HepG2 (cell line): ENCODE data around the gene SNX9. TPM values are rescaled to one million over a fixed set of nuclear protein-coding genes. Genes with fewer than 3 reads are reported as not detected.

Source experiments
- PTBP1 ChIP-seq: fragments of 200-400 bp; formaldehyde crosslinking; IDR thresholded peaks from 2 replicates; pipeline ENCODE4 v1.6.1; 2018; ENCODE audit warnings: low read length, low read depth; ENCODE audit not compliant: poor library complexity, severe bottlenecking
- SALL2 ChIP-seq: sonication (generic); formaldehyde crosslinking; IDR thresholded peaks from 2 replicates; pipeline ENCODE4 v1.8.1; 2023; ENCODE audit warnings: mild to moderate bottlenecking, missing genetic modification reagents, inconsistent platforms
- ZNF501 ChIP-seq: sonication (generic); formaldehyde crosslinking; IDR thresholded peaks from 2 replicates; pipeline ENCODE4 v1.5.1; 2020; ENCODE audit warnings: mild to moderate bottlenecking, moderate library complexity, missing genetic modification reagents
- ZNF607 ChIP-seq: sonication (generic); formaldehyde crosslinking; IDR thresholded peaks from 2 replicates; pipeline ENCODE4 v1.5.1; 2020; ENCODE audit warnings: missing genetic modification reagents, mild to moderate bottlenecking, borderline replicate concordance
- ZNF615 ChIP-seq: sonication (generic); formaldehyde crosslinking; IDR thresholded peaks from 2 replicates; pipeline ENCODE4 v1.5.0; 2020; ENCODE audit warnings: mild to moderate bottlenecking, missing genetic modification reagents, borderline replicate concordance
- ZNF737 ChIP-seq: sonication (generic); formaldehyde crosslinking; IDR thresholded peaks from 2 replicates; pipeline ENCODE4 v1.5.0; 2020; ENCODE audit warnings: missing genetic modification reagents, mild to moderate bottlenecking, borderline replicate concordance
- polyA plus RNA-seq, 8 experiments: library from polyadenylated mRNA; depleted of rRNA in 3 of 8; stranded (reverse) in 7 of 8; unstranded in 1 of 8; fragments of >200 nt; fragmentation: Illumina TruSeq in 4 of 8; extraction: Trizol in 4 of 8; gene quantifications; 2 replicates each; pipeline versions ENCODE4 v1.2.1 to v1.2.3, GENCODE V29; 2011 to 2016; ENCODE audit warnings: low read depth in 4 of 8, missing spikeins in 1 of 8, mixed read lengths in 1 of 8; ENCODE audit not compliant: insufficient read depth in 1 of 8
- total RNA-seq, 5 experiments: library from RNA; depleted of rRNA; stranded (reverse); fragments of >200 nt; fragmentation: Illumina TruSeq; extraction: Trizol; gene quantifications; 2 replicates each; pipeline ENCODE4 v1.2.3, GENCODE V29; 2016; ENCODE audit warnings: low read depth in 1 of 5
- TF ChIP-seq, protein P1 (sequence below): sonication (generic); formaldehyde crosslinking; IDR thresholded peaks from 2 replicates; pipeline ENCODE4 v1.5.0; 2020; ENCODE audit warnings: missing genetic modification reagents
- TF ChIP-seq, protein P2 (sequence below): sonication (generic); formaldehyde crosslinking; IDR thresholded peaks from 2 replicates; pipeline ENCODE4 v1.4.0; 2020; ENCODE audit warnings: mild to moderate bottlenecking, missing genetic modification reagents

SNX9 gene
- total and polyA plus RNA-seq, 2 of the 13 experiments (the other 11 are each of a cell fraction or from before 2014, with no cell fraction given): 21.9 to 36.0 TPM

DNA sequence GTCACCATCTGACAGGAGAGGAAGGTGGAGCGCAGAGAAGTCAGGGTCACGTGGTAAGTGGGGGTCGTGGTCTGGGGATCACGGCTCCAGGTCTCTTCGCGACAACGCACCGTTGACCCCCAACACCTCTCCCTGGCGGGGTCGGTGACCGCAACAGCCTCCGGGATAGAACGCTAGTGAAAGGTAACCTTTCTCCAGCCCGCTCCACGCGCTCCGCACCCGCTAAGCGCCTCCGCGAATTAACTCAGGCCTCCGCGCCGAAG, 158.0 kb downstream of the SNX9 start (continued):
- TF ChIP-seq PTBP1: peak; percentile 64
- TF ChIP-seq ZNF615 (CRISPR knock-in tag): no peak
- TF ChIP-seq ZNF501 (CRISPR knock-in tag): peak; percentile 92; the same call in 1 of the 2 replicates
- 0 out of 2 replicates have a peak, but pooled peaks have one; percentile 29 for TF ChIP-seq ZNF737 (CRISPR knock-in tag)
- peak; percentile 38; the same call in 1 of the 2 replicates for TF ChIP-seq ZNF607 (CRISPR knock-in tag)
- no peak for TF ChIP-seq SALL2
- TF ChIP-seq, protein P1, sequence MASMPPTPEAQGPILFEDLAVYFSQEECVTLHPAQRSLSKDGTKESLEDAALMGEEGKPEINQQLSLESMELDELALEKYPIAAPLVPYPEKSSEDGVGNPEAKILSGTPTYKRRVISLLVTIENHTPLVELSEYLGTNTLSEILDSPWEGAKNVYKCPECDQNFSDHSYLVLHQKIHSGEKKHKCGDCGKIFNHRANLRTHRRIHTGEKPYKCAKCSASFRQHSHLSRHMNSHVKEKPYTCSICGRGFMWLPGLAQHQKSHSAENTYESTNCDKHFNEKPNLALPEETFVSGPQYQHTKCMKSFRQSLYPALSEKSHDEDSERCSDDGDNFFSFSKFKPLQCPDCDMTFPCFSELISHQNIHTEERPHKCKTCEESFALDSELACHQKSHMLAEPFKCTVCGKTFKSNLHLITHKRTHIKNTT: no peak
- TF ChIP-seq, protein P2, sequence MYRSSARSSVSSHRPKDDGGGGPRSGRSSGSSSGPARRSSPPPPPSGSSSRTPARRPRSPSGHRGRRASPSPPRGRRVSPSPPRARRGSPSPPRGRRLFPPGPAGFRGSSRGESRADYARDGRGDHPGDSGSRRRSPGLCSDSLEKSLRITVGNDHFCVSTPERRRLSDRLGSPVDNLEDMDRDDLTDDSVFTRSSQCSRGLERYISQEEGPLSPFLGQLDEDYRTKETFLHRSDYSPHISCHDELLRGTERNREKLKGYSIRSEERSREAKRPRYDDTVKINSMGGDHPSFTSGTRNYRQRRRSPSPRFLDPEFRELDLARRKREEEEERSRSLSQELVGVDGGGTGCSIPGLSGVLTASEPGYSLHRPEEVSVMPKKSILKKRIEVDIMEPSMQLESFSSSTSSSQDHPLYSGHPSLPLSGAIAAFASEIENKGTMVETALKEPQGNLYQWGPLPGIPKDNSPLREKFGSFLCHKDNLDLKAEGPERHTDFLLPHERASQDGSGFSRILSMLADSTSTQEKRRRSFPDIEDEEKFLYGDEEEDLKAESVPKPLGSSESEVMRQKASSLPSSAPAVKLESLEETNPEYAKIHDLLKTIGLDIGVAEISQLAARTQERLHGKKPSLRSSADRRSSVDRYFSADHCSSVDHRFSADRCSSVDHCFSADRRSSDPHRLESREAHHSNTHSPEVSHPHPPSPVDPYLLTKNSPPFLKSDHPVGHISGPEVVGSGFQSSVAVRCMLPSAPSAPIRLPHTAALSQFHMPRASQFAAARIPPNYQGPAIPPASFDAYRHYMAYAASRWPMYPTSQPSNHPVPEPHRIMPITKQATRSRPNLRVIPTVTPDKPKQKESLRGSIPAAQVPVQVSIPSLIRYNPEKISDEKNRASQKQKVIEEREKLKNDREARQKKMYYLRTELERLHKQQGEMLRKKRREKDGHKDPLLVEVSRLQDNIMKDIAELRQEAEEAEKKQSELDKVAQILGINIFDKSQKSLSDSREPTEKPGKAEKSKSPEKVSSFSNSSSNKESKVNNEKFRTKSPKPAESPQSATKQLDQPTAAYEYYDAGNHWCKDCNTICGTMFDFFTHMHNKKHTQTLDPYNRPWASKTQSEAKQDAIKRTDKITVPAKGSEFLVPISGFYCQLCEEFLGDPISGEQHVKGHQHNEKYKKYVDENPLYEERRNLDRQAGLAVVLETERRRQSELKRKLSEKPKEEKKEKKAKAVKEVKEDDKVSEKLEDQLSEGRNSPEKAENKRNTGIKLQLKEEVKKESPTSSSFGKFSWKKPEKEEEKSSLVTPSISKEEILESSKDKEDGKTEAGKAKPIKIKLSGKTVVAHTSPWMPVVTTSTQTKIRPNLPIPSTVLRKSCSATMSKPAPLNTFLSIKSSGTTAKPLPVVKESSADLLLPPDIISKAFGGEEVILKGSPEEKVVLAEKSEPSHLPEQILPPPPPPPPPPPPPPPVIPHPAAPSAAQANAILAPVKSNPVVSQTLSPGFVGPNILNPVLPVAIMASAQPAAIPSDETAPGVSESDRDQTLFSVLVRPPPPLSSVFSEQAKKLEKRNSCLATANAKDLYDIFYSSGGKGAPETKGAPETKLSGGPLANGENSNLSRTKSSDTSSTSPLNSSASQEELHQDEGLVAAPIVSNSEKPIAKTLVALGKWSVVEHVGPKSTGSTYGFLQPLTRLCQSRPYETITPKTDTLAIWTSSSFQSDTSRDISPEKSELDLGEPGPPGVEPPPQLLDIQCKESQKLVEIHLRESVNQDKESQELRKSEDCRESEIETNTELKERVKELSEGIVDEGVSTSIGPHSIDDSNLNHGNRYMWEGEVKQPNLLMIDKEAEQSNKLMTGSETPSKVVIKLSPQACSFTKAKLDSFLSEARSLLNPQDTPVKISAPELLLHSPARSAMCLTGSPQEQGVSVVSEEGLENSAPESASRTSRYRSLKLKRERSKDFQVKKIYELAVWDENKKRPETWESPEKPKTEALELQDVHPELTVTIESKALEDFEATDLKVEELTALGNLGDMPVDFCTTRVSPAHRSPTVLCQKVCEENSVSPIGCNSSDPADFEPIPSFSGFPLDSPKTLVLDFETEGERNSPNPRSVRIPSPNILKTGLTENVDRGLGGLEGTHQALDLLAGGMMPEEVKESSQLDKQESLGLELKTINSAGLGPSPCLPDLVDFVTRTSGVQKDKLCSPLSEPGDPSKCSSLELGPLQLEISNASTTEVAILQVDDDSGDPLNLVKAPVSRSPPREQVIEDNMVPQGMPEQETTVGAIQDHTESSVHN (CRISPR knock-in tag): peak; percentile 35; the same call in 1 of the 2 replicates
